Endodermal cell (in vitro differentiated cells): ENCODE measurements around the gene JARID2. TPM values are rescaled to one million over a fixed set of nuclear protein-coding genes. Genes with fewer than 3 reads are reported as not detected.

ENCODE experiments used
- DNase-seq: peaks from one replicate; pipeline ENCODE4 v3.0.0-alpha.2; 2017
- H3K27ac ChIP-seq: 2 replicates; pipeline ENCODE4 v1.5.1; 2013; ENCODE audit warnings: mild to moderate bottlenecking, low read depth, low read length, moderate library complexity
- H3K27me3 ChIP-seq: 2 replicates; pipeline ENCODE4 v1.6.1; 2013; ENCODE audit warnings: mild to moderate bottlenecking, low read length, moderate library complexity; ENCODE audit not compliant: insufficient read depth, control insufficient read depth, poor library complexity, severe bottlenecking
- H3K36me3 ChIP-seq: 2 replicates; pipeline ENCODE4 v1.7.0; 2013; ENCODE audit warnings: mild to moderate bottlenecking, low read length, moderate library complexity; ENCODE audit not compliant: control insufficient read depth, insufficient read depth
- H3K4me1 ChIP-seq: one replicate; pipeline ENCODE4 v1.7.0; 2013; ENCODE audit warnings: low read length; ENCODE audit not compliant: control insufficient read depth, insufficient read depth
- H3K4me3 ChIP-seq: 2 replicates; pipeline ENCODE4 v1.5.1; 2013; ENCODE audit warnings: mild to moderate bottlenecking, low read length, moderate library complexity
- H3K9ac ChIP-seq: 2 replicates; pipeline ENCODE4 v1.6.1; 2013; ENCODE audit warnings: mild to moderate bottlenecking, low read length, moderate library complexity; ENCODE audit not compliant: poor library complexity, severe bottlenecking; ENCODE audit errors: extremely low read depth
- H3K9me3 ChIP-seq: 2 replicates; pipeline ENCODE4 v1.6.1; 2013; ENCODE audit warnings: mild to moderate bottlenecking, low read length, moderate library complexity; ENCODE audit not compliant: control insufficient read depth
- H3K27ac Mint-ChIP-seq: 2 replicates; pipeline ENCODE4 v1.8.0; 2020; ENCODE audit warnings: mixed read lengths
- H3K27me3 Mint-ChIP-seq: 2 replicates; pipeline ENCODE4 v1.8.0; 2021; ENCODE audit warnings: mild to moderate bottlenecking, mixed read lengths; ENCODE audit not compliant: insufficient read depth
- H3K36me3 Mint-ChIP-seq: 2 replicates; pipeline ENCODE4 v1.8.0; 2020; ENCODE audit warnings: low read depth, mixed read lengths
- H3K4me1 Mint-ChIP-seq: 2 replicates; pipeline ENCODE4 v1.8.0; 2020; ENCODE audit warnings: mixed read lengths
- H3K4me3 Mint-ChIP-seq: 2 replicates; pipeline ENCODE4 v1.8.0; 2020; ENCODE audit warnings: mild to moderate bottlenecking, moderate library complexity, mixed read lengths
- H3K9me3 Mint-ChIP-seq: 2 replicates; pipeline ENCODE4 v1.8.0; 2020; ENCODE audit warnings: mild to moderate bottlenecking, mixed read lengths
- CTCF ChIP-seq: fragments of 200-600 bp; sonication (generic); conservative IDR thresholded peaks from 2 replicates; pipeline ENCODE4 v1.5.0; 2021; ENCODE audit warnings: antibody characterized with exemption, mild to moderate bottlenecking
- WGBS, 2 experiments: methylation state at CpG; one replicate each; pipeline versions ENCODE4 v1.1.5 to v1.1.7; 2013; ENCODE audit warnings: missing lambda C conversion rate in 2 of 2, mixed read lengths in 1 of 2; ENCODE audit not compliant: insufficient coverage in 1 of 2, insufficient read length in 1 of 2; 5-methylcytosine and 5-hydroxymethylcytosine counted together
- total RNA-seq, 2 donors: library from RNA; stranded (reverse); fragmentation: NEBNext Ultra II Directional in 1 of 2; extraction: Animal tissue kit (Norgen Biotek cat#: 25700) in 1 of 2; gene quantifications; 2 replicates in 1 of 2; 3 replicates in 1 of 2; pipeline ENCODE4 v1.2.1, GENCODE V29; 2021

JARID2 gene
- total RNA-seq, 2 donors from 2014 or later: 42.5 to 77.0 TPM

DNA sequence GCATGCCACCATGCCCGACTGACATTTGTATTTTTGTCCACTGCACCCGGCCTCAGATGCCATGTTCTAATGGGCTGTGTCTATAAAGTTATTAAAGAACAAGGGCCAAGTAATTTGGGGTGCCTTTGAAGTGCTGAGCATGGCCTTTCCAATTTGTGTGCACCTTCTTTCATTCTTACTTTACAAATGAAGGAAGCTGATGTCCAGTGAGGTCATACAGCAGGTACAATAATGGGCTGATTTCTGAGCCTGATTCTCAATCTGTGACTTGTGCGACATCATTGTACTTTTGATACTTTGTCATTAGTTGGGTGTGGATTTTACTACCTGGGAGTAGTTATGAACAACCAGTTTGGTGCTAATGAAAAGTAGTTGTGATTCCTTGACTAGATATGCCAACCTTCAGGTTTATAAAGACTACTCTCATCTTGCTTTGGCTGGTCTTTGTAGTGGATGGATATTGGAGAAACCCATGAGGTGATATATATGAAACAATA lies 94.3 kb downstream of the JARID2 start:
- Mint-ChIP-seq H3K4me1 (peaks cover 64% of the 10 kb centered on the region), H3K27me3 (no peaks in the 10 kb centered on the region), H3K9me3 (no peaks in the 10 kb centered on the region), H3K36me3 (no peaks in the 10 kb centered on the region), H3K27ac (no peak overlapping the region), H3K4me3 (no peak overlapping the region)
- no peak overlapping the region for H3K27ac ChIP-seq
- TF ChIP-seq CTCF: no peak
- no peaks in the 10 kb centered on the region for H3K9me3 ChIP-seq
- no peak overlapping the region for H3K9ac ChIP-seq
- H3K27me3 ChIP-seq: no peaks in the 10 kb centered on the region
- peaks cover 34% of the 10 kb centered on the region for H3K4me1 ChIP-seq
- no peak overlapping the region for H3K4me3 ChIP-seq
- 92 to 97% methylated on average over 2 to 3 of the region's 3 CpGs for WGBS, 2 experiments
- H3K36me3 ChIP-seq: no peaks in the 10 kb centered on the region
- no peak for DNase-seq

DNA sequence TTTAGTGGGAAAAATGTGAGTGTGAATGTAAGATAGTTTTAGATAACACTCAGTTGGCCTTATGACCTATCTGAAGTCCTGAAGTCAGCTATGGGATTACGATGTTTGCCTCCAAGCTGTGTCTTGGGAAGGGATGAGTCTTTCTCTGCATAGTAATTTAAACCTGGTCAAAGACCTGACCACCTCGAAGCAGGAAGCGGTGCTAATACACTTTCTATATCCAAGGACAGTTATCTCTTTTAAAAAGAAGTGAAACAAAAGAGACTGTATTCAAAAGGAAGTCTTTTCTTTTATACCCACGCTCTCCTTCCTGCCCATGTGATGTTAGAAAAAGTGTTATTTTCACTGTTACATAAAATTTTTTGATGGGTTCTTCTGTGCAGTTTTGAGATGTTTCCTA lies 94.9 kb downstream of the JARID2 start:
- no peak for TF ChIP-seq CTCF
- Mint-ChIP-seq H3K4me1 (peaks cover 68% of the 10 kb centered on the region), H3K9me3 (no peaks in the 10 kb centered on the region), H3K36me3 (no peaks in the 10 kb centered on the region), H3K4me3 (no peak overlapping the region), H3K27me3 (no peaks in the 10 kb centered on the region), H3K27ac (no peak overlapping the region)
- Histone ChIP-seq H3K27ac (no peak overlapping the region), H3K4me1 (peaks cover 34% of the 10 kb centered on the region), H3K9me3 (no peaks in the 10 kb centered on the region), H3K9ac (no peak overlapping the region), H3K27me3 (no peaks in the 10 kb centered on the region), H3K36me3 (no peaks in the 10 kb centered on the region), H3K4me3 (no peak overlapping the region)
- 86 to 100% methylated on average over 1 to 4 of the region's 4 CpGs for WGBS, 2 experiments
- DNase-seq: no peak

GRCh38 chr6:15341311-15342001 lies 95.6 kb downstream of the JARID2 start:
- Mint-ChIP-seq H3K9me3 (no peaks in the 10 kb centered on the region), H3K4me3 (peak overlapping the region; percentile 2), H3K36me3 (no peaks in the 10 kb centered on the region), H3K27me3 (no peaks in the 10 kb centered on the region), H3K27ac (peak overlapping the region; percentile 11), H3K4me1 (peaks cover 71% of the 10 kb centered on the region)
- H3K27me3 ChIP-seq: no peaks in the 10 kb centered on the region
- DNase-seq: no peak
- peaks cover 34% of the 10 kb centered on the region for H3K4me1 ChIP-seq
- no peak overlapping the region for H3K27ac ChIP-seq
- no peaks in the 10 kb centered on the region for H3K9me3 ChIP-seq
- WGBS, 2 experiments: 92 to 100% methylated on average over 1 to 3 of the region's 3 CpGs
- H3K9ac ChIP-seq: no peak overlapping the region
- H3K4me3 ChIP-seq: peak overlapping the region; percentile 48
- H3K36me3 ChIP-seq: no peaks in the 10 kb centered on the region
- no peak for TF ChIP-seq CTCF
